T-cell (primary cell): Measurements from ENCODE around the gene LTN1. TPM values are rescaled to one million over a fixed set of nuclear protein-coding genes. Genes with fewer than 3 reads are reported as not detected.

ENCODE experiments used
- ATAC-seq, 4 experiments: fragments of 200-7000 bp in 3 of 4; fragments of 150-1000 bp in 1 of 4; cut with Tn5 transposase; replicated peaks in 1 of 4; 1 replicate in 3 of 4; 2 replicates in 1 of 4; pipeline ENCODE4 v1.10.0; 2021; ENCODE audit warnings: moderate library complexity in 3 of 4, mild to moderate bottlenecking in 2 of 4, moderate number of reproducible peaks in 1 of 4
- CTCF ChIA-PET, 2 donors: fragments of 300-600 bp; sonication (Branson Sonifier 250); formaldehyde crosslinking; loops; one replicate each; lab custom pipeline; 2022; ENCODE audit warnings: antibody characterized with exemption in 2 of 2; lab: Charles Lee
- POLR2A ChIA-PET, 2 donors: fragments of 300-600 bp; sonication (Branson Sonifier 250); formaldehyde crosslinking; loops; one replicate each; lab custom pipeline; 2022; ENCODE audit warnings: antibody characterized with exemption in 2 of 2; lab: Charles Lee
- DNase-seq, 35 experiments: peaks; one replicate each; pipeline versions ENCODE4 v3.0.0 to v3.0.0-alpha.2; 2013 to 2023
- H3K27ac ChIP-seq: one replicate; pipeline ENCODE4 v1.5.1; 2013; ENCODE audit warnings: low read length
- H3K27me3 ChIP-seq, 2 experiments: replicated peaks in 1 of 2; 1 replicate in 1 of 2; 2 replicates in 1 of 2; pipeline versions ENCODE4 v1.6.1 to v1.7.0; 2013; ENCODE audit warnings: low read length in 1 of 2, mixed read lengths in 1 of 2; ENCODE audit not compliant: control insufficient read depth in 2 of 2, insufficient read depth in 2 of 2; ENCODE audit errors: extremely low read depth in 1 of 2
- H3K36me3 ChIP-seq, 2 donors: 1 replicate in 1 of 2; 2 replicates in 1 of 2; pipeline versions ENCODE4 v1.6.1 to v1.7.0; 2013; ENCODE audit warnings: low read length in 1 of 2; ENCODE audit not compliant: control insufficient read depth in 2 of 2, insufficient read depth in 1 of 2; ENCODE audit errors: extremely low read depth in 1 of 2
- H3K4me1 ChIP-seq, 2 experiments: 1 replicate in 1 of 2; 2 replicates in 1 of 2; pipeline versions ENCODE4 v1.6.1 to v1.7.0; 2013; ENCODE audit warnings: low read length in 2 of 2, mixed read lengths in 1 of 2; ENCODE audit not compliant: insufficient read depth in 2 of 2, control insufficient read depth in 1 of 2; ENCODE audit errors: extremely low read depth in 1 of 2
- H3K4me3 ChIP-seq, 2 donors: 1 replicate in 1 of 2; 2 replicates in 1 of 2; pipeline versions ENCODE4 v1.5.1 to v1.7.0; 2013; ENCODE audit warnings: mild to moderate bottlenecking in 2 of 2, low read length in 1 of 2, moderate library complexity in 1 of 2; ENCODE audit not compliant: control insufficient read depth in 1 of 2; ENCODE audit errors: extremely low read depth in 1 of 2
- H3K9me3 ChIP-seq: 2 replicates; pipeline ENCODE4 v1.7.0; 2013
- H3K27ac Mint-ChIP-seq, 2 donors: one replicate each; pipeline ENCODE4 v1.8.0; 2020 to 2021; ENCODE audit warnings: mild to moderate bottlenecking in 2 of 2, mixed read lengths in 2 of 2
- H3K27me3 Mint-ChIP-seq, 2 donors: one replicate each; pipeline ENCODE4 v1.8.0; 2021 to 2022; ENCODE audit warnings: mixed read lengths in 2 of 2
- H3K36me3 Mint-ChIP-seq: one replicate; pipeline ENCODE4 v1.8.0; 2021; ENCODE audit warnings: mixed read lengths
- H3K4me1 Mint-ChIP-seq, 3 donors: one replicate each; pipeline ENCODE4 v1.8.0; 2020 to 2022; ENCODE audit warnings: mixed read lengths in 3 of 3, mild to moderate bottlenecking in 1 of 3
- H3K4me3 Mint-ChIP-seq, 3 donors: one replicate each; pipeline ENCODE4 v1.8.0; 2020 to 2022; ENCODE audit warnings: mild to moderate bottlenecking in 3 of 3, mixed read lengths in 3 of 3, moderate library complexity in 3 of 3
- H3K9me3 Mint-ChIP-seq, 3 donors: one replicate each; pipeline ENCODE4 v1.8.0; 2020 to 2022; ENCODE audit warnings: mixed read lengths in 3 of 3
- WGBS: methylation state at CpG from one replicate; pipeline ENCODE4 v1.1.5; 2013; ENCODE audit warnings: missing lambda C conversion rate; ENCODE audit not compliant: insufficient coverage; 5-methylcytosine and 5-hydroxymethylcytosine counted together
- total RNA-seq, 35 experiments: library from RNA in 6 of 35; stranded (reverse) in 6 of 35; fragments of 120-200 nt in 1 of 35; gene quantifications; one replicate each; pipeline versions ENCODE4 v1.2.1 to v1.2.4 and lab custom pipeline; 2013 to 2026

LTN1 gene
- total RNA-seq, 5 donors from 2014 or later (not counting 1 experiment from before 2014, with no cell fraction given): 23.4 to 34.1 (median 25.2) TPM

GRCh38 chr21:28913071-28913470 is 79.6 kb downstream of the LTN1 start:
- H3K36me3 Mint-ChIP-seq: no peaks in the 10 kb centered on the region
- Histone ChIP-seq H3K27me3 (no peaks in the 10 kb centered on the region), H3K4me1 (no peaks in the 10 kb centered on the region), H3K27ac (no peak overlapping the region), H3K36me3 (no peaks in the 10 kb centered on the region), H3K4me3 (no peak overlapping the region), H3K9me3 (no peaks in the 10 kb centered on the region)
- DNase-seq (no peak), ATAC-seq (no peak)
- H3K9me3 Mint-ChIP-seq: no peaks in the 10 kb centered on the region
- no peak overlapping the region for H3K27ac Mint-ChIP-seq
- no peak overlapping the region for H3K4me3 Mint-ChIP-seq
- WGBS: no CpG with 5 or more reads among the region's 2 CpGs
- peaks cover 0 to 19% of the 10 kb centered on the region in 2 donors for H3K27me3 Mint-ChIP-seq
- ChIA-PET POLR2A (no interaction called here), CTCF (no interaction called here)
- no peaks in the 10 kb centered on the region for H3K4me1 Mint-ChIP-seq

GRCh38 chr21:28910280-28910887 is 82.3 kb downstream of the LTN1 start:
- H3K4me1 Mint-ChIP-seq: no peaks in the 10 kb centered on the region
- Histone ChIP-seq H3K9me3 (no peaks in the 10 kb centered on the region), H3K27me3 (no peaks in the 10 kb centered on the region), H3K27ac (no peak overlapping the region), H3K36me3 (no peaks in the 10 kb centered on the region), H3K4me3 (no peak overlapping the region), H3K4me1 (no peaks in the 10 kb centered on the region)
- DNase-seq (no peak), ATAC-seq (no peak)
- no peaks in the 10 kb centered on the region for H3K9me3 Mint-ChIP-seq
- WGBS: 100% methylated on average over 1 of the region's 4 CpGs
- no peak overlapping the region for H3K4me3 Mint-ChIP-seq
- H3K36me3 Mint-ChIP-seq: no peaks in the 10 kb centered on the region
- H3K27ac Mint-ChIP-seq: no peak overlapping the region
- peaks cover 0 to 19% of the 10 kb centered on the region in 2 donors for H3K27me3 Mint-ChIP-seq
- POLR2A ChIA-PET: no interaction called here
- CTCF ChIA-PET: interaction anchor here in 1 of 2 donors (1.5 kb wide), 1 partner anchor 30 kb away, joined by 5 read pairs; no protein-coding TSS in a partner anchor

- H3K27ac ChIP-seq: no peak overlapping the region
- no peaks in the 10 kb centered on the region for H3K36me3 ChIP-seq
- H3K9me3 ChIP-seq: no peaks in the 10 kb centered on the region
- POLR2A ChIA-PET: no interaction called here
- Mint-ChIP-seq H3K9me3 (no peaks in the 10 kb centered on the region), H3K4me1 (no peaks in the 10 kb centered on the region), H3K27ac (no peak overlapping the region), H3K27me3 (peaks cover 0 to 11% of the 10 kb centered on the region in 2 donors), H3K4me3 (no peak overlapping the region), H3K36me3 (peaks cover 3% of the 10 kb centered on the region)
- CTCF ChIA-PET: no interaction called here
- no peaks in the 10 kb centered on the region for H3K4me1 ChIP-seq
- DNase-seq (no peak), ATAC-seq (no peak)
- WGBS: 94% methylated on average over 3 of the region's 8 CpGs
- no peak overlapping the region for H3K4me3 ChIP-seq
- H3K27me3 ChIP-seq: peaks cover 0 to 3% of the 10 kb centered on the region in 2 experiments
Observed at GRCh38 chr21:28908351-28908750, 84.3 kb downstream of the LTN1 start.

- H3K4me1 ChIP-seq: no peaks in the 10 kb centered on the region
- no peaks in the 10 kb centered on the region for H3K9me3 ChIP-seq
- no peak overlapping the region for H3K27ac ChIP-seq
- Mint-ChIP-seq H3K27ac (no peak overlapping the region), H3K4me1 (no peaks in the 10 kb centered on the region), H3K36me3 (peaks cover 3% of the 10 kb centered on the region), H3K4me3 (no peak overlapping the region), H3K27me3 (peaks cover 0 to 5% of the 10 kb centered on the region in 2 donors), H3K9me3 (peaks cover 0 to 5% (median 0%) of the 10 kb centered on the region in 3 donors)
- ATAC-seq (no peak), DNase-seq (no peak)
- ChIA-PET POLR2A (no interaction called here), CTCF (no interaction called here)
- peaks cover 0 to 4% of the 10 kb centered on the region in 2 experiments for H3K27me3 ChIP-seq
- WGBS: no CpG with 5 or more reads among the region's 2 CpGs
- H3K4me3 ChIP-seq: no peak overlapping the region
- H3K36me3 ChIP-seq: no peaks in the 10 kb centered on the region
Observed at GRCh38 chr21:28906841-28907240, 85.8 kb downstream of the LTN1 start.

- ChIA-PET POLR2A (no interaction called here), CTCF (no interaction called here)
- Histone ChIP-seq H3K27me3 (peaks cover 0 to 4% of the 10 kb centered on the region in 2 experiments), H3K4me3 (no peak overlapping the region), H3K9me3 (no peaks in the 10 kb centered on the region), H3K27ac (no peak overlapping the region), H3K36me3 (no peaks in the 10 kb centered on the region), H3K4me1 (no peaks in the 10 kb centered on the region)
- no peaks in the 10 kb centered on the region for H3K4me1 Mint-ChIP-seq
- no peak for DNase-seq
- peaks cover 0 to 8% of the 10 kb centered on the region in 2 donors for H3K27me3 Mint-ChIP-seq
- WGBS: 60% methylated on average over 1 of the region's 1 CpG
- H3K4me3 Mint-ChIP-seq: no peak overlapping the region
- no peak for ATAC-seq
- no peak overlapping the region for H3K27ac Mint-ChIP-seq
- peaks cover 3% of the 10 kb centered on the region for H3K36me3 Mint-ChIP-seq
- peaks cover 0 to 5% (median 0%) of the 10 kb centered on the region in 3 donors for H3K9me3 Mint-ChIP-seq
Observed at GRCh38 chr21:28906236-28906635, 86.4 kb downstream of the LTN1 start.

GRCh38 chr21:28904961-28905435 is 87.7 kb downstream of the LTN1 start:
- peaks cover 0 to 5% (median 0%) of the 10 kb centered on the region in 3 donors for H3K9me3 Mint-ChIP-seq
- no peak overlapping the region for H3K4me3 Mint-ChIP-seq
- no peaks in the 10 kb centered on the region for H3K4me1 ChIP-seq
- 83% methylated on average over 1 of the region's 1 CpG for WGBS
- no peaks in the 10 kb centered on the region for H3K36me3 ChIP-seq
- POLR2A ChIA-PET: no interaction called here
- CTCF ChIA-PET: no interaction called here
- H3K27me3 Mint-ChIP-seq: peaks cover 0 to 3% of the 10 kb centered on the region in 2 donors
- H3K27ac ChIP-seq: no peak overlapping the region
- no peaks in the 10 kb centered on the region for H3K9me3 ChIP-seq
- DNase-seq: no peak
- peaks cover 3% of the 10 kb centered on the region for H3K36me3 Mint-ChIP-seq
- no peak for ATAC-seq
- H3K4me3 ChIP-seq: no peak overlapping the region
- H3K27ac Mint-ChIP-seq: no peak overlapping the region
- H3K4me1 Mint-ChIP-seq: no peaks in the 10 kb centered on the region
- H3K27me3 ChIP-seq: peaks cover 0 to 4% of the 10 kb centered on the region in 2 experiments
